ENCODE results near the gene SAMD4A.

The SAMD4A gene

GRCh38 chr14:54709867-54710266, 142.9 kb downstream of the SAMD4A start:
- no peak overlapping the region for H3K18ac ChIP-seq (ENCODE audit: low read length)
- no peaks in the 10 kb centered on the region for H3K4me1 ChIP-seq (ENCODE audit: control insufficient read depth in 1 of 2, insufficient read depth in 2 of 2, low read length in 2 of 2)
- DNase-seq: no peak
- H3K27me3 ChIP-seq (ENCODE audit: insufficient read depth, low read length): no peaks in the 10 kb centered on the region
- H2AFZ ChIP-seq (ENCODE audit: insufficient read depth, low read length, poor library complexity): no peak overlapping the region
- H2BK5ac ChIP-seq (ENCODE audit: low read depth, low read length, poor library complexity): no peak overlapping the region
- H3K14ac ChIP-seq (ENCODE audit: low read length): no peak overlapping the region
- no peaks in the 10 kb centered on the region for H3K79me1 ChIP-seq (ENCODE audit: low read length)
- no peak overlapping the region for H2AK5ac ChIP-seq (ENCODE audit: low read length)
- H3K9ac ChIP-seq (ENCODE audit: low read length): no peak overlapping the region
- H3K4me2 ChIP-seq (ENCODE audit: low read length): no peak overlapping the region
- no peak overlapping the region for H4K8ac ChIP-seq (ENCODE audit: low read depth, low read length)
- no peak overlapping the region for H3K4me3 ChIP-seq (ENCODE audit: low read depth, low read length)
- no peak overlapping the region for H3K23ac ChIP-seq (ENCODE audit: low read length)
- H4K12ac ChIP-seq (ENCODE audit: low read depth, low read length): no peak overlapping the region
- no peaks in the 10 kb centered on the region for H3K36me3 ChIP-seq (ENCODE audit: control insufficient read depth in 1 of 2, insufficient read depth in 2 of 2, low read length in 2 of 2)
- H3K79me2 ChIP-seq (ENCODE audit: control insufficient read depth, insufficient read depth, low read length, poor library complexity): no peaks in the 10 kb centered on the region
- H3K9me3 ChIP-seq (ENCODE audit: insufficient read depth, low read depth, low read length): no peaks in the 10 kb centered on the region
- H3K27ac ChIP-seq (ENCODE audit: low read depth, low read length): no peak overlapping the region
- H4K91ac ChIP-seq (ENCODE audit: low read depth, low read length): no peak overlapping the region
- H2BK12ac ChIP-seq (ENCODE audit: low read length): no peak overlapping the region
- no peak overlapping the region for H2BK120ac ChIP-seq (ENCODE audit: insufficient read depth, low read length, poor library complexity)
- no peak overlapping the region for H3K4ac ChIP-seq (ENCODE audit: low read depth, low read length)

GRCh38 chr14:54711312-54711711, 144.4 kb downstream of the SAMD4A start:
- Histone ChIP-seq H2AK5ac (ENCODE audit: low read length) (no peak overlapping the region), H3K36me3 (ENCODE audit: control insufficient read depth in 1 of 2, insufficient read depth in 2 of 2, low read length in 2 of 2) (no peaks in the 10 kb centered on the region), H2BK12ac (ENCODE audit: low read length) (no peak overlapping the region), H3K79me2 (ENCODE audit: control insufficient read depth, insufficient read depth, low read length, poor library complexity) (no peaks in the 10 kb centered on the region), H4K91ac (ENCODE audit: low read depth, low read length) (no peak overlapping the region), H4K8ac (ENCODE audit: low read depth, low read length) (no peak overlapping the region), H3K27me3 (ENCODE audit: insufficient read depth, low read length) (no peaks in the 10 kb centered on the region), H3K27ac (ENCODE audit: low read depth, low read length) (no peak overlapping the region), H3K9me3 (ENCODE audit: insufficient read depth, low read depth, low read length) (no peaks in the 10 kb centered on the region), H3K4ac (ENCODE audit: low read depth, low read length) (no peak overlapping the region), H3K4me3 (ENCODE audit: low read depth, low read length) (no peak overlapping the region), H2BK120ac (ENCODE audit: insufficient read depth, low read length, poor library complexity) (no peak overlapping the region), H4K12ac (ENCODE audit: low read depth, low read length) (no peak overlapping the region), H3K18ac (ENCODE audit: low read length) (no peak overlapping the region), H3K23ac (ENCODE audit: low read length) (no peak overlapping the region), H3K9ac (ENCODE audit: low read length) (no peak overlapping the region), H2BK5ac (ENCODE audit: low read depth, low read length, poor library complexity) (no peak overlapping the region), H3K14ac (ENCODE audit: low read length) (no peak overlapping the region), H2AFZ (ENCODE audit: insufficient read depth, low read length, poor library complexity) (no peak overlapping the region), H3K79me1 (ENCODE audit: low read length) (no peaks in the 10 kb centered on the region), H3K4me1 (ENCODE audit: control insufficient read depth in 1 of 2, insufficient read depth in 2 of 2, low read length in 2 of 2) (no peaks in the 10 kb centered on the region), H3K4me2 (ENCODE audit: low read length) (no peak overlapping the region)
- no CpG with 5 or more reads among the region's 5 CpGs for WGBS (ENCODE audit: extremely low coverage, insufficient coverage, insufficient read length)
- no peak for DNase-seq

GRCh38 chr14:54711812-54712464, 145.0 kb downstream of the SAMD4A start:
- Histone ChIP-seq H3K14ac (ENCODE audit: low read length) (no peak overlapping the region), H3K4ac (ENCODE audit: low read depth, low read length) (no peak overlapping the region), H4K8ac (ENCODE audit: low read depth, low read length) (no peak overlapping the region), H3K27me3 (ENCODE audit: insufficient read depth, low read length) (no peaks in the 10 kb centered on the region), H2BK12ac (ENCODE audit: low read length) (no peak overlapping the region), H3K27ac (ENCODE audit: low read depth, low read length) (no peak overlapping the region), H3K23ac (ENCODE audit: low read length) (no peak overlapping the region), H3K79me2 (ENCODE audit: control insufficient read depth, insufficient read depth, low read length, poor library complexity) (no peaks in the 10 kb centered on the region), H3K4me2 (ENCODE audit: low read length) (no peak overlapping the region), H2BK120ac (ENCODE audit: insufficient read depth, low read length, poor library complexity) (no peak overlapping the region), H3K9ac (ENCODE audit: low read length) (no peak overlapping the region), H4K12ac (ENCODE audit: low read depth, low read length) (no peak overlapping the region), H3K18ac (ENCODE audit: low read length) (no peak overlapping the region), H3K9me3 (ENCODE audit: insufficient read depth, low read depth, low read length) (no peaks in the 10 kb centered on the region), H3K4me1 (ENCODE audit: control insufficient read depth in 1 of 2, insufficient read depth in 2 of 2, low read length in 2 of 2) (no peaks in the 10 kb centered on the region), H2AFZ (ENCODE audit: insufficient read depth, low read length, poor library complexity) (no peak overlapping the region), H2AK5ac (ENCODE audit: low read length) (no peak overlapping the region), H3K36me3 (ENCODE audit: control insufficient read depth in 1 of 2, insufficient read depth in 2 of 2, low read length in 2 of 2) (no peaks in the 10 kb centered on the region), H3K79me1 (ENCODE audit: low read length) (no peaks in the 10 kb centered on the region), H4K91ac (ENCODE audit: low read depth, low read length) (no peak overlapping the region), H2BK5ac (ENCODE audit: low read depth, low read length, poor library complexity) (no peak overlapping the region), H3K4me3 (ENCODE audit: low read depth, low read length) (no peak overlapping the region)
- no peak for DNase-seq
- WGBS (ENCODE audit: extremely low coverage, insufficient coverage, insufficient read length): no CpG with 5 or more reads among the region's 5 CpGs

- H3K27ac ChIP-seq (ENCODE audit: low read depth, low read length): no peak overlapping the region
- no peaks in the 10 kb centered on the region for H3K79me1 ChIP-seq (ENCODE audit: low read length)
- WGBS (ENCODE audit: extremely low coverage, insufficient coverage, insufficient read length): no CpG with 5 or more reads among the region's 5 CpGs
- H3K14ac ChIP-seq (ENCODE audit: low read length): no peak overlapping the region
- no peak overlapping the region for H2BK12ac ChIP-seq (ENCODE audit: low read length)
- no peak overlapping the region for H3K4ac ChIP-seq (ENCODE audit: low read depth, low read length)
- no peaks in the 10 kb centered on the region for H3K9me3 ChIP-seq (ENCODE audit: insufficient read depth, low read depth, low read length)
- H3K79me2 ChIP-seq (ENCODE audit: control insufficient read depth, insufficient read depth, low read length, poor library complexity): no peaks in the 10 kb centered on the region
- H4K8ac ChIP-seq (ENCODE audit: low read depth, low read length): no peak overlapping the region
- no peak overlapping the region for H3K4me3 ChIP-seq (ENCODE audit: low read depth, low read length)
- no peaks in the 10 kb centered on the region for H3K36me3 ChIP-seq (ENCODE audit: control insufficient read depth in 1 of 2, insufficient read depth in 2 of 2, low read length in 2 of 2)
- H4K12ac ChIP-seq (ENCODE audit: low read depth, low read length): no peak overlapping the region
- no peak overlapping the region for H3K23ac ChIP-seq (ENCODE audit: low read length)
- H3K9ac ChIP-seq (ENCODE audit: low read length): no peak overlapping the region
- no peak overlapping the region for H2AK5ac ChIP-seq (ENCODE audit: low read length)
- no peak overlapping the region for H2BK120ac ChIP-seq (ENCODE audit: insufficient read depth, low read length, poor library complexity)
- H3K4me2 ChIP-seq (ENCODE audit: low read length): no peak overlapping the region
- no peaks in the 10 kb centered on the region for H3K4me1 ChIP-seq (ENCODE audit: control insufficient read depth in 1 of 2, insufficient read depth in 2 of 2, low read length in 2 of 2)
- H3K18ac ChIP-seq (ENCODE audit: low read length): no peak overlapping the region
- H2BK5ac ChIP-seq (ENCODE audit: low read depth, low read length, poor library complexity): no peak overlapping the region
- H4K91ac ChIP-seq (ENCODE audit: low read depth, low read length): no peak overlapping the region
- H3K27me3 ChIP-seq (ENCODE audit: insufficient read depth, low read length): no peaks in the 10 kb centered on the region
- H2AFZ ChIP-seq (ENCODE audit: insufficient read depth, low read length, poor library complexity): no peak overlapping the region
- no peak for DNase-seq
Observed at GRCh38 chr14:54712465-54713200, 145.7 kb downstream of the SAMD4A start.
